Smooth muscle cell (in vitro differentiated cells): ENCODE measurements around the gene UNC93A. TPM values are rescaled to one million over a fixed set of nuclear protein-coding genes. Genes with fewer than 3 reads are reported as not detected.

Source experiments
- DNase-seq: peaks from one replicate; lab custom pipeline; 2025; ENCODE audit not compliant: unreplicated experiment; lab: John Stamatoyannopoulos, UW
- H2AFZ ChIP-seq: fragments of 200-600 bp; sonication (generic); 2 replicates; pipeline ENCODE4 v1.6.0; 2016; ENCODE audit warnings: antibody characterized with exemption, low read depth, mild to moderate bottlenecking
- H3F3A ChIP-seq: fragments of 200-600 bp; sonication (generic); 2 replicates; pipeline ENCODE4 v1.6.0; 2017; ENCODE audit warnings: antibody characterized with exemption, low read depth
- H3K27ac ChIP-seq: fragments of 200-600 bp; sonication (generic); 2 replicates; pipeline ENCODE4 v1.5.1; 2016; ENCODE audit warnings: low read depth, mild to moderate bottlenecking
- H3K27me3 ChIP-seq: fragments of 200-600 bp; sonication (generic); 2 replicates; pipeline ENCODE4 v1.6.1; 2016; ENCODE audit warnings: low read depth, mild to moderate bottlenecking
- H3K36me3 ChIP-seq: fragments of 200-600 bp; sonication (generic); 2 replicates; pipeline ENCODE4 v1.5.1; 2016; ENCODE audit warnings: low read depth
- H3K4me1 ChIP-seq: fragments of 200-600 bp; sonication (generic); 2 replicates; pipeline ENCODE4 v1.5.1; 2016; ENCODE audit warnings: low read depth
- H3K4me2 ChIP-seq: fragments of 200-600 bp; sonication (generic); 2 replicates; pipeline ENCODE4 v1.6.0; 2016; ENCODE audit warnings: mild to moderate bottlenecking
- H3K4me3 ChIP-seq: fragments of 200-600 bp; sonication (generic); 2 replicates; pipeline ENCODE4 v1.5.1; 2016; ENCODE audit warnings: mild to moderate bottlenecking
- H3K79me2 ChIP-seq: fragments of 200-600 bp; sonication (generic); 2 replicates; pipeline ENCODE4 v1.6.0; 2016; ENCODE audit warnings: low read depth, mild to moderate bottlenecking
- H3K9ac ChIP-seq: fragments of 200-600 bp; sonication (generic); 2 replicates; pipeline ENCODE4 v1.6.0; 2016; ENCODE audit warnings: low read depth
- H3K9me3 ChIP-seq: fragments of 200-600 bp; sonication (generic); replicated peaks from 2 replicates; pipeline ENCODE4 v1.5.1; 2016; ENCODE audit warnings: low read depth
- H4K20me1 ChIP-seq: fragments of 200-600 bp; sonication (generic); 2 replicates; pipeline ENCODE4 v1.6.0; 2016; ENCODE audit warnings: low read depth
- WGBS: methylation state at CpG from one replicate; pipeline ENCODE4 v1.1.7; 2016; ENCODE audit warnings: low lambda C conversion rate; 5-methylcytosine and 5-hydroxymethylcytosine counted together
- polyA plus RNA-seq: library from polyadenylated mRNA; unstranded; fragments of >200 nt; fragmentation: Nextera tagmentation; extraction: Ambion mirVana; gene quantifications from 2 replicates; pipeline ENCODE4 v1.2.1, GENCODE V29; 2016
- total RNA-seq: library from RNA; depleted of rRNA; stranded (reverse); fragments of >200 nt; gene quantifications from 2 replicates; pipeline ENCODE4 v1.2.3, GENCODE V29; 2014
- TF ChIP-seq, protein P1 (sequence below): fragments of 200-600 bp; sonication (generic); IDR thresholded peaks from 2 replicates; pipeline ENCODE4 v1.5.1; 2017; ENCODE audit warnings: borderline replicate concordance, mild to moderate bottlenecking, antibody characterized with exemption; ENCODE audit not compliant: insufficient read depth, poor library complexity, severe bottlenecking

The UNC93A gene
- total and polyA plus RNA-seq, 2 experiments from 2014 or later: not detected

DNA sequence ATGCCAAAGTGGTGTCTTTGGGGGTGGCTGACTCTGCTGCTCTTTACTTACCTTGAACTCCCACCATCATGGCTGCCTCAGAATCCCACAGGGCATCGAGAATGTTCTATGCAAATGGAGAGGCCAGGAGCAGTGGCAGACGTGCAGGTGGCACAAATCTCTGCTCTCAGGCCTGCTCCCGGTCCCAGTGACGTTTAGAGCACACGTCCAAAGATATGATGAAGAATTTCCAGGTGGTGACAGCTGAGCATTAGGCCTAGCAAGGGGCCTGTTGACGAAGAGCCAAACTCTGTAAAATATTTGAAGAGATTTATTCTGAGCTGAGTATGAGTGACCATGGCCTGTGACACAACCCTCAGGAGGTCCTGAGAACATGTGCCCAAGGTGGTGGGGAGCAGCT is 19.0 kb upstream of the UNC93A start:
- no peak overlapping the region for H2AFZ ChIP-seq
- no peak overlapping the region for H3K27ac ChIP-seq
- no peaks in the 10 kb centered on the region for H3K27me3 ChIP-seq
- no peaks in the 10 kb centered on the region for H3K4me1 ChIP-seq
- TF ChIP-seq, protein P1, sequence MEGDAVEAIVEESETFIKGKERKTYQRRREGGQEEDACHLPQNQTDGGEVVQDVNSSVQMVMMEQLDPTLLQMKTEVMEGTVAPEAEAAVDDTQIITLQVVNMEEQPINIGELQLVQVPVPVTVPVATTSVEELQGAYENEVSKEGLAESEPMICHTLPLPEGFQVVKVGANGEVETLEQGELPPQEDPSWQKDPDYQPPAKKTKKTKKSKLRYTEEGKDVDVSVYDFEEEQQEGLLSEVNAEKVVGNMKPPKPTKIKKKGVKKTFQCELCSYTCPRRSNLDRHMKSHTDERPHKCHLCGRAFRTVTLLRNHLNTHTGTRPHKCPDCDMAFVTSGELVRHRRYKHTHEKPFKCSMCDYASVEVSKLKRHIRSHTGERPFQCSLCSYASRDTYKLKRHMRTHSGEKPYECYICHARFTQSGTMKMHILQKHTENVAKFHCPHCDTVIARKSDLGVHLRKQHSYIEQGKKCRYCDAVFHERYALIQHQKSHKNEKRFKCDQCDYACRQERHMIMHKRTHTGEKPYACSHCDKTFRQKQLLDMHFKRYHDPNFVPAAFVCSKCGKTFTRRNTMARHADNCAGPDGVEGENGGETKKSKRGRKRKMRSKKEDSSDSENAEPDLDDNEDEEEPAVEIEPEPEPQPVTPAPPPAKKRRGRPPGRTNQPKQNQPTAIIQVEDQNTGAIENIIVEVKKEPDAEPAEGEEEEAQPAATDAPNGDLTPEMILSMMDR: no peak
- H4K20me1 ChIP-seq: no peaks in the 10 kb centered on the region
- 96% methylated on average over 6 of the region's 6 CpGs for WGBS
- no peak for DNase-seq
- H3K4me3 ChIP-seq: no peak overlapping the region
- H3K4me2 ChIP-seq: no peak overlapping the region
- no peaks in the 10 kb centered on the region for H3K79me2 ChIP-seq
- no peaks in the 10 kb centered on the region for H3F3A ChIP-seq
- H3K9me3 ChIP-seq: no peaks in the 10 kb centered on the region
- no peaks in the 10 kb centered on the region for H3K36me3 ChIP-seq
- H3K9ac ChIP-seq: no peak overlapping the region

DNA sequence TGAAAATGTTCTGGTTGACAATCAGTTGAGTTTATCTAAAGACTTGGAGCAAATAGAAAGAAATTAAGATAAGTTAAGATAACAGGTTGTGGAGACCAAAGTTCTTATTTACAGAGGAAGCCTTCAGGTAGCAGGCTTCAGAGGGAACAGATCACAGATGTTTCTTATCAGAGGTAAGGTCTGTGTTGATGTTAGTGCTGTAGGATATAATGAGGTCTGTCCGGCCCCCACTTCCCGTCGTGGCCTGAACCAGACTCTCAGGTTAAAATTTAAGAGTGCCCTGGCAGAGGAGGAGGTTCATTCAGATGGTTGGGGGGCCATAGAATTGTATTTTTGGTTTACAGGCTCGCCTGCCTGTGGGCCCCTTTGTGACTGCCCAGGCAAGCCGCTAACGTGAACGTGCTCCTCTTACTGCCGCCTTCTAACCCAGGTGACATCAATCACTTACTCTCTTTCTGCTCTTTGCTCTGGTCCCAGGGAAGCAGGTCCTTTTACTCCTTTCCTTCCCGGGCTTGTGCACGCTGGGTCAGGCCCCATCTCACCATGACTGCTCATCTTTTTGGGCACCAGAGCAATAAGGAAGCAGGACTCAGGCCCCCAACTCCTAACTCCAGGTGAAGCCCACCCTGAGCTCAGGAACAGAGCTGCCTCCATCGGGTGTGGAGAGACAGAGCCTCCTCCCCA is 18.3 kb upstream of the UNC93A start:
- 97% methylated on average over 11 of the region's 11 CpGs for WGBS
- H3K4me2 ChIP-seq: no peak overlapping the region
- no peak overlapping the region for H3K4me3 ChIP-seq
- no peaks in the 10 kb centered on the region for H3K79me2 ChIP-seq
- no peaks in the 10 kb centered on the region for H3K27me3 ChIP-seq
- no peaks in the 10 kb centered on the region for H3F3A ChIP-seq
- H3K9me3 ChIP-seq: no peaks in the 10 kb centered on the region
- DNase-seq: no peak
- no peak overlapping the region for H3K9ac ChIP-seq
- no peak overlapping the region for H2AFZ ChIP-seq
- no peaks in the 10 kb centered on the region for H4K20me1 ChIP-seq
- no peak overlapping the region for H3K27ac ChIP-seq
- no peaks in the 10 kb centered on the region for H3K36me3 ChIP-seq
- no peaks in the 10 kb centered on the region for H3K4me1 ChIP-seq
- TF ChIP-seq, protein P1: no peak

DNA sequence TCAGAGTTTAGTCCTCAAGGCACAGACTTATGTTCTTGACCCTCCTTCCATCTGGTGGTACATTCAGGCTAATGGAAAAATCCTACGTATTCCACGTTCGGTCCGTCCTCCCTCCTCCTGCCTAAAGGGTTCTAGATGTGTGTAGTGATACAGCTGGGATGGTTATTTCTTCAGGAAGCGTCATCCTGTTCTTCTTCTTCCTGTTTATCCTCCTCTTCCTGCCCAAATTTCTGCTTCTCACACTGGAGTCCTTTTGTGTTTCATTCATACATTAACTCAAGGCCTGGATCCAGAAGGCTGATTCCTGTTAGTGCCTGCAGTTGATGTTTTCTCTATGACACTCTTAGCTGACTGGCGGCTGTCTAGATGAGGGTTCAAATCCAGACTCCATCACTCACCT is 16.8 kb upstream of the UNC93A start:
- 86% methylated on average over 6 of the region's 6 CpGs for WGBS

More for the DNA sequence above, 16.8 kb upstream of the UNC93A start:
- H3K4me1 ChIP-seq: no peaks in the 10 kb centered on the region
- no peaks in the 10 kb centered on the region for H3K9me3 ChIP-seq
- TF ChIP-seq, protein P1: no peak
- H4K20me1 ChIP-seq: no peaks in the 10 kb centered on the region
- no peak overlapping the region for H3K9ac ChIP-seq
- no peak overlapping the region for H3K4me2 ChIP-seq
- no peaks in the 10 kb centered on the region for H3K79me2 ChIP-seq
- H2AFZ ChIP-seq: no peak overlapping the region
- H3K27ac ChIP-seq: no peak overlapping the region
- DNase-seq: no peak
- no peaks in the 10 kb centered on the region for H3K36me3 ChIP-seq
- H3F3A ChIP-seq: no peaks in the 10 kb centered on the region
- no peak overlapping the region for H3K4me3 ChIP-seq
- no peaks in the 10 kb centered on the region for H3K27me3 ChIP-seq
